GM23338 (cell line): ENCODE results near the gene PCDHGB1. TPM values are rescaled to one million over a fixed set of nuclear protein-coding genes. Genes with fewer than 3 reads are reported as not detected.
"Not testable (repeated sequence)": the region's sequence is repeated elsewhere in the genome, so short reads cannot be mapped to it uniquely, and the experiment has no call there.

Source experiments
- ATAC-seq: fragments of 200-7000 bp; cut with Tn5 transposase; 3 replicates; pipeline ENCODE4 v1.9.1; 2020
- DNase-seq: peaks from one replicate; pipeline ENCODE4 v3.0.0-alpha.2; 2015; ENCODE audit warnings: low spot score
- H2AFZ ChIP-seq: fragments of 200-600 bp; sonication (generic); 2 replicates; pipeline ENCODE4 v1.8.0; 2016; ENCODE audit warnings: antibody characterized with exemption, mild to moderate bottlenecking, moderate library complexity
- H3F3A ChIP-seq: fragments of 200-600 bp; sonication (generic); replicated peaks from 2 replicates; pipeline ENCODE4 v1.8.0; 2017; ENCODE audit warnings: antibody characterized with exemption, mixed run types, low read depth
- H3K27ac ChIP-seq: fragments of 200-600 bp; sonication (generic); 2 replicates; pipeline ENCODE4 v1.6.1; 2016; ENCODE audit warnings: low read depth
- H3K27me3 ChIP-seq: fragments of 200-600 bp; sonication (generic); 2 replicates; pipeline ENCODE4 v1.8.0; 2016; ENCODE audit warnings: mild to moderate bottlenecking, mixed run types, moderate library complexity; ENCODE audit not compliant: insufficient read depth
- H3K36me3 ChIP-seq: fragments of 200-600 bp; sonication (generic); 2 replicates; pipeline ENCODE4 v1.8.0; 2016; ENCODE audit warnings: mild to moderate bottlenecking; ENCODE audit not compliant: insufficient read depth
- H3K4me1 ChIP-seq: fragments of 200-600 bp; sonication (generic); 2 replicates; pipeline ENCODE4 v1.8.0; 2016; ENCODE audit warnings: mild to moderate bottlenecking, moderate library complexity; ENCODE audit not compliant: insufficient read depth
- H3K4me2 ChIP-seq: fragments of 200-600 bp; sonication (generic); 2 replicates; pipeline ENCODE4 v1.7.1; 2017; ENCODE audit warnings: mixed run types
- H3K4me3 ChIP-seq: fragments of 200-600 bp; sonication (generic); 2 replicates; pipeline ENCODE4 v1.6.1; 2016; ENCODE audit warnings: mixed run types
- H3K79me2 ChIP-seq: fragments of 200-600 bp; sonication (generic); replicated peaks from 2 replicates; pipeline ENCODE4 v1.8.0; 2017; ENCODE audit warnings: mild to moderate bottlenecking; ENCODE audit not compliant: insufficient read depth
- H3K9me2 ChIP-seq: fragments of 200-600 bp; sonication (generic); 2 replicates; pipeline ENCODE4 v1.8.0; 2017; ENCODE audit not compliant: insufficient read depth
- H4K20me1 ChIP-seq: fragments of 200-600 bp; sonication (generic); replicated peaks from 2 replicates; pipeline ENCODE4 v1.8.0; 2017; ENCODE audit warnings: mild to moderate bottlenecking; ENCODE audit not compliant: insufficient read depth
- H3K27ac Mint-ChIP-seq: 2 replicates; pipeline ENCODE4 v1.8.0; 2020; ENCODE audit warnings: inconsistent platforms, mild to moderate bottlenecking, moderate library complexity, mixed read lengths
- H3K27me3 Mint-ChIP-seq: 3 replicates; pipeline ENCODE4 v1.8.0; 2022; ENCODE audit warnings: low read depth, mild to moderate bottlenecking, moderate library complexity, mixed read lengths, inconsistent platforms; ENCODE audit not compliant: insufficient read depth, poor library complexity
- H3K36me3 Mint-ChIP-seq: 3 replicates; pipeline ENCODE4 v1.8.0; 2021; ENCODE audit warnings: low read depth, mild to moderate bottlenecking, inconsistent platforms, moderate library complexity, mixed read lengths
- H3K4me1 Mint-ChIP-seq: 3 replicates; pipeline ENCODE4 v1.8.0; 2020; ENCODE audit warnings: mild to moderate bottlenecking, inconsistent platforms, mixed read lengths
- H3K4me3 Mint-ChIP-seq: 3 replicates; pipeline ENCODE4 v1.8.0; 2021; ENCODE audit warnings: moderate library complexity, mild to moderate bottlenecking, inconsistent platforms, mixed read lengths
- H3K9me3 Mint-ChIP-seq: 3 replicates; pipeline ENCODE4 v1.8.0; 2020; ENCODE audit warnings: moderate library complexity, mild to moderate bottlenecking, inconsistent platforms, mixed read lengths
- CREB1 ChIP-seq: fragments of 250-450 bp; sonication (Bioruptor Pico); IDR thresholded peaks from 2 replicates; pipeline ENCODE4 v1.5.0; 2020; ENCODE audit warnings: low read depth, mild to moderate bottlenecking, moderate library complexity
- EZH2 ChIP-seq: fragments of 200-600 bp; sonication (generic); IDR thresholded peaks from one replicate; pipeline ENCODE4 v1.8.0; 2017; ENCODE audit warnings: antibody characterized with exemption, mild to moderate bottlenecking, low read depth; ENCODE audit not compliant: unreplicated experiment
- EZH2phosphoT487 ChIP-seq: fragments of 200-600 bp; sonication (generic); IDR thresholded peaks from one replicate; pipeline ENCODE4 v1.8.1; 2018; ENCODE audit warnings: antibody characterized with exemption; ENCODE audit not compliant: unreplicated experiment
- JUNB ChIP-seq: IDR thresholded peaks from one replicate; pipeline ENCODE4 v1.6.1; 2016; ENCODE audit warnings: antibody characterized with exemption; ENCODE audit not compliant: unreplicated experiment
- NANOG ChIP-seq: IDR thresholded peaks from 2 replicates; pipeline ENCODE4 v1.6.1; 2016; ENCODE audit warnings: antibody characterized with exemption, borderline replicate concordance
- POLR2AphosphoS5 ChIP-seq: IDR thresholded peaks from 2 replicates; pipeline ENCODE4 v1.6.1; 2016; ENCODE audit warnings: antibody characterized with exemption, low read depth
- STAT1 ChIP-seq: IDR thresholded peaks from one replicate; pipeline ENCODE4 v1.6.1; 2016; ENCODE audit warnings: antibody characterized with exemption; ENCODE audit not compliant: unreplicated experiment
- ZNF114 ChIP-seq: fragments of 250-450 bp; sonication (Bioruptor Pico); IDR thresholded peaks from 2 replicates; pipeline ENCODE4 v1.5.0; 2020; ENCODE audit warnings: mild to moderate bottlenecking, moderate library complexity
- ZNF331 ChIP-seq: fragments of 250-450 bp; sonication (Bioruptor Pico); IDR thresholded peaks from 2 replicates; pipeline ENCODE4 v1.5.0; 2020; ENCODE audit warnings: low read depth, mild to moderate bottlenecking, moderate library complexity
- polyA plus RNA-seq: library from polyadenylated mRNA; unstranded; fragments of >200 nt; fragmentation: Nextera tagmentation; extraction: Ambion mirVana; gene quantifications from 2 replicates; pipeline ENCODE4 v1.2.1, GENCODE V29; 2016
- total RNA-seq: library from RNA; depleted of rRNA; stranded (reverse); fragments of >200 nt; shearing (Covaris generic); gene quantifications from 2 replicates; pipeline ENCODE4 v1.2.3, GENCODE V29; 2014
- TF ChIP-seq, protein P1 (sequence below), 2 experiments: fragments of 200-600 bp in 1 of 2; sonication (generic) in 1 of 2; conservative IDR thresholded peaks; 2 replicates each; pipeline versions ENCODE4 v1.5.1 to v1.6.1; 2016 to 2017; ENCODE audit warnings: antibody characterized with exemption in 2 of 2, low read depth in 2 of 2, mild to moderate bottlenecking in 2 of 2, moderate library complexity in 1 of 2
- TF ChIP-seq, protein P2 (sequence below): IDR thresholded peaks from one replicate; pipeline ENCODE4 v1.6.1; 2018; ENCODE audit warnings: antibody characterized with exemption; ENCODE audit not compliant: unreplicated experiment
- TF ChIP-seq, protein P3 (sequence below): IDR thresholded peaks from 2 replicates; pipeline ENCODE4 v1.6.1; 2016; ENCODE audit warnings: antibody characterized with exemption

The PCDHGB1 gene
- total and polyA plus RNA-seq, 2 experiments from 2014 or later, result 0.74 to 9.1 TPM

DNA sequence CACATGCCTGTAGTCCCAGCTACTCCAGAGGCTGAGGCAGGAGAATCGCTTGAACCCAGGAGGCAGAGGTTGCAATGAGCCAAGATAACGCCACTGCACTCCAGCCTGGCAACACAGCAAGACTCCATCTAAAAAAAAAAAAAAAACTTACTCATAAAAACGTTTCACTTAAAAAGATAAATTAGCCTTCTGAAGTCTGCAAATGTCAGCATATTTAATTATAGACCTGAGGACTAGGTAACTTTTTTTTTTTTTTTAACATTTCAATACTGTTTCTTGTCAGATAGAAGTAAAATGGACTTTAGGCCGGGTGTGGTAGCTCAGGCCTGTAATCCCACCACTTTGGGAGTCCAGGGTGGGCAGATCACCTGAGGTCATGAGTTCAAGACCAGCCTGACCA lies 32.9 kb upstream of the PCDHGB1 start:
- H3K27ac Mint-ChIP-seq, H2AFZ ChIP-seq, H3K4me3 Mint-ChIP-seq, H3K27me3 ChIP-seq, H3K27ac ChIP-seq, H3K4me2 ChIP-seq, H3F3A ChIP-seq, H3K4me3 ChIP-seq, DNase-seq, ATAC-seq, H3K9me2 ChIP-seq: not testable (repeated sequence)
- H3K4me1 Mint-ChIP-seq, result peaks cover 10% of the 10 kb centered on the region
- Histone ChIP-seq H4K20me1 (peaks cover 24% of the 10 kb centered on the region), H3K4me1 (peaks cover 14% of the 10 kb centered on the region; the same call in 1 of the 2 replicates), H3K79me2 (peaks cover 47% of the 10 kb centered on the region), H3K36me3 (peaks cover 13% of the 10 kb centered on the region)
- peaks cover 63% of the 10 kb centered on the region for H3K36me3 Mint-ChIP-seq
- peaks cover 53% of the 10 kb centered on the region for H3K9me3 Mint-ChIP-seq
- H3K27me3 Mint-ChIP-seq, result peaks cover 15% of the 10 kb centered on the region

DNA sequence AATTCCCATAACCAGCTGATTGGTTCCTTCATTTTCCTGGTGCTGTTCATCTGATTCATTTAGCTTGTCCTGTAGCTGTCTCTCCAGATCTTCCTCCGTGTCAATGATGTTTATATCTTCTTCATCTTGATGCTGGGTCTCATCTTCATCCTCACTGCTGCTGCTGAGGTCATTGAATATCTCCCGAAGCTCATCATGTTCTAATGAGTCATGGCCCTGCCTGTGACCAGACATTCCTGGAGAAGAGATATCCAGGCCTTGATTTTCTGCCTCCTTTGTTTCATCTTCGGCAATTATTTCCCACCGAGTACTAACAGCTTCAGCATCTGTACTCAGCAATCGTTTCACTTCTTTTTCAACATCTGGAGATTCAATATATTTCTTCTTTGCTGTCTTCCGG lies 30.7 kb upstream of the PCDHGB1 start:
- Histone ChIP-seq H3K9me2 (no peaks in the 10 kb centered on the region), H2AFZ (no peak overlapping the region), H3F3A (no peaks in the 10 kb centered on the region), H3K36me3 (peaks cover 13% of the 10 kb centered on the region), H3K27me3 (no peaks in the 10 kb centered on the region), H3K4me3 (peak overlapping the region; percentile 67), H4K20me1 (peaks cover 24% of the 10 kb centered on the region), H3K27ac (no peak overlapping the region), H3K4me1 (peaks cover 14% of the 10 kb centered on the region; the same call in 1 of the 2 replicates), H3K79me2 (peaks cover 44% of the 10 kb centered on the region), H3K4me2 (peak overlapping the region; percentile 80)
- peaks cover 15% of the 10 kb centered on the region for H3K27me3 Mint-ChIP-seq
- peaks cover 53% of the 10 kb centered on the region for H3K9me3 Mint-ChIP-seq
- ATAC-seq (no peak), DNase-seq (no peak)
- peaks cover 10% of the 10 kb centered on the region for H3K4me1 Mint-ChIP-seq
- peaks cover 57% of the 10 kb centered on the region for H3K36me3 Mint-ChIP-seq
- peak overlapping the region; percentile 95 for H3K4me3 Mint-ChIP-seq
- no peak overlapping the region for H3K27ac Mint-ChIP-seq
- no peak for TF ChIP-seq EZH2phosphoT487
- TF ChIP-seq NANOG, result no peak
- TF ChIP-seq CREB1 (CRISPR knock-in tag), result no peak
- TF ChIP-seq STAT1, result no peak
- no peak for TF ChIP-seq ZNF114 (CRISPR knock-in tag)
- no peak for TF ChIP-seq JUNB
- TF ChIP-seq ZNF331 (CRISPR knock-in tag), result no peak
- no peak for TF ChIP-seq POLR2AphosphoS5
- no peak for TF ChIP-seq EZH2
- TF ChIP-seq, protein P1, sequence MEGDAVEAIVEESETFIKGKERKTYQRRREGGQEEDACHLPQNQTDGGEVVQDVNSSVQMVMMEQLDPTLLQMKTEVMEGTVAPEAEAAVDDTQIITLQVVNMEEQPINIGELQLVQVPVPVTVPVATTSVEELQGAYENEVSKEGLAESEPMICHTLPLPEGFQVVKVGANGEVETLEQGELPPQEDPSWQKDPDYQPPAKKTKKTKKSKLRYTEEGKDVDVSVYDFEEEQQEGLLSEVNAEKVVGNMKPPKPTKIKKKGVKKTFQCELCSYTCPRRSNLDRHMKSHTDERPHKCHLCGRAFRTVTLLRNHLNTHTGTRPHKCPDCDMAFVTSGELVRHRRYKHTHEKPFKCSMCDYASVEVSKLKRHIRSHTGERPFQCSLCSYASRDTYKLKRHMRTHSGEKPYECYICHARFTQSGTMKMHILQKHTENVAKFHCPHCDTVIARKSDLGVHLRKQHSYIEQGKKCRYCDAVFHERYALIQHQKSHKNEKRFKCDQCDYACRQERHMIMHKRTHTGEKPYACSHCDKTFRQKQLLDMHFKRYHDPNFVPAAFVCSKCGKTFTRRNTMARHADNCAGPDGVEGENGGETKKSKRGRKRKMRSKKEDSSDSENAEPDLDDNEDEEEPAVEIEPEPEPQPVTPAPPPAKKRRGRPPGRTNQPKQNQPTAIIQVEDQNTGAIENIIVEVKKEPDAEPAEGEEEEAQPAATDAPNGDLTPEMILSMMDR (conservative IDR thresholded peaks at IDR 0.05; ENCODE audit: low read depth in 2 of 2), result no peak
- TF ChIP-seq, protein P2, sequence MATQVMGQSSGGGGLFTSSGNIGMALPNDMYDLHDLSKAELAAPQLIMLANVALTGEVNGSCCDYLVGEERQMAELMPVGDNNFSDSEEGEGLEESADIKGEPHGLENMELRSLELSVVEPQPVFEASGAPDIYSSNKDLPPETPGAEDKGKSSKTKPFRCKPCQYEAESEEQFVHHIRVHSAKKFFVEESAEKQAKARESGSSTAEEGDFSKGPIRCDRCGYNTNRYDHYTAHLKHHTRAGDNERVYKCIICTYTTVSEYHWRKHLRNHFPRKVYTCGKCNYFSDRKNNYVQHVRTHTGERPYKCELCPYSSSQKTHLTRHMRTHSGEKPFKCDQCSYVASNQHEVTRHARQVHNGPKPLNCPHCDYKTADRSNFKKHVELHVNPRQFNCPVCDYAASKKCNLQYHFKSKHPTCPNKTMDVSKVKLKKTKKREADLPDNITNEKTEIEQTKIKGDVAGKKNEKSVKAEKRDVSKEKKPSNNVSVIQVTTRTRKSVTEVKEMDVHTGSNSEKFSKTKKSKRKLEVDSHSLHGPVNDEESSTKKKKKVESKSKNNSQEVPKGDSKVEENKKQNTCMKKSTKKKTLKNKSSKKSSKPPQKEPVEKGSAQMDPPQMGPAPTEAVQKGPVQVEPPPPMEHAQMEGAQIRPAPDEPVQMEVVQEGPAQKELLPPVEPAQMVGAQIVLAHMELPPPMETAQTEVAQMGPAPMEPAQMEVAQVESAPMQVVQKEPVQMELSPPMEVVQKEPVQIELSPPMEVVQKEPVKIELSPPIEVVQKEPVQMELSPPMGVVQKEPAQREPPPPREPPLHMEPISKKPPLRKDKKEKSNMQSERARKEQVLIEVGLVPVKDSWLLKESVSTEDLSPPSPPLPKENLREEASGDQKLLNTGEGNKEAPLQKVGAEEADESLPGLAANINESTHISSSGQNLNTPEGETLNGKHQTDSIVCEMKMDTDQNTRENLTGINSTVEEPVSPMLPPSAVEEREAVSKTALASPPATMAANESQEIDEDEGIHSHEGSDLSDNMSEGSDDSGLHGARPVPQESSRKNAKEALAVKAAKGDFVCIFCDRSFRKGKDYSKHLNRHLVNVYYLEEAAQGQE, result no peak
- TF ChIP-seq, protein P3, sequence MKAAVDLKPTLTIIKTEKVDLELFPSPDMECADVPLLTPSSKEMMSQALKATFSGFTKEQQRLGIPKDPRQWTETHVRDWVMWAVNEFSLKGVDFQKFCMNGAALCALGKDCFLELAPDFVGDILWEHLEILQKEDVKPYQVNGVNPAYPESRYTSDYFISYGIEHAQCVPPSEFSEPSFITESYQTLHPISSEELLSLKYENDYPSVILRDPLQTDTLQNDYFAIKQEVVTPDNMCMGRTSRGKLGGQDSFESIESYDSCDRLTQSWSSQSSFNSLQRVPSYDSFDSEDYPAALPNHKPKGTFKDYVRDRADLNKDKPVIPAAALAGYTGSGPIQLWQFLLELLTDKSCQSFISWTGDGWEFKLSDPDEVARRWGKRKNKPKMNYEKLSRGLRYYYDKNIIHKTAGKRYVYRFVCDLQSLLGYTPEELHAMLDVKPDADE, result no peak
